NCI-H2107 treated with DMSO at 0.1 percent for 48 hours (cell line): ENCODE results near the gene CEP290.

Experiments
- DNase-seq: peaks from one replicate; lab custom pipeline; 2025; ENCODE audit not compliant: unreplicated experiment; lab: John Stamatoyannopoulos, UW

CEP290 gene, protein sequence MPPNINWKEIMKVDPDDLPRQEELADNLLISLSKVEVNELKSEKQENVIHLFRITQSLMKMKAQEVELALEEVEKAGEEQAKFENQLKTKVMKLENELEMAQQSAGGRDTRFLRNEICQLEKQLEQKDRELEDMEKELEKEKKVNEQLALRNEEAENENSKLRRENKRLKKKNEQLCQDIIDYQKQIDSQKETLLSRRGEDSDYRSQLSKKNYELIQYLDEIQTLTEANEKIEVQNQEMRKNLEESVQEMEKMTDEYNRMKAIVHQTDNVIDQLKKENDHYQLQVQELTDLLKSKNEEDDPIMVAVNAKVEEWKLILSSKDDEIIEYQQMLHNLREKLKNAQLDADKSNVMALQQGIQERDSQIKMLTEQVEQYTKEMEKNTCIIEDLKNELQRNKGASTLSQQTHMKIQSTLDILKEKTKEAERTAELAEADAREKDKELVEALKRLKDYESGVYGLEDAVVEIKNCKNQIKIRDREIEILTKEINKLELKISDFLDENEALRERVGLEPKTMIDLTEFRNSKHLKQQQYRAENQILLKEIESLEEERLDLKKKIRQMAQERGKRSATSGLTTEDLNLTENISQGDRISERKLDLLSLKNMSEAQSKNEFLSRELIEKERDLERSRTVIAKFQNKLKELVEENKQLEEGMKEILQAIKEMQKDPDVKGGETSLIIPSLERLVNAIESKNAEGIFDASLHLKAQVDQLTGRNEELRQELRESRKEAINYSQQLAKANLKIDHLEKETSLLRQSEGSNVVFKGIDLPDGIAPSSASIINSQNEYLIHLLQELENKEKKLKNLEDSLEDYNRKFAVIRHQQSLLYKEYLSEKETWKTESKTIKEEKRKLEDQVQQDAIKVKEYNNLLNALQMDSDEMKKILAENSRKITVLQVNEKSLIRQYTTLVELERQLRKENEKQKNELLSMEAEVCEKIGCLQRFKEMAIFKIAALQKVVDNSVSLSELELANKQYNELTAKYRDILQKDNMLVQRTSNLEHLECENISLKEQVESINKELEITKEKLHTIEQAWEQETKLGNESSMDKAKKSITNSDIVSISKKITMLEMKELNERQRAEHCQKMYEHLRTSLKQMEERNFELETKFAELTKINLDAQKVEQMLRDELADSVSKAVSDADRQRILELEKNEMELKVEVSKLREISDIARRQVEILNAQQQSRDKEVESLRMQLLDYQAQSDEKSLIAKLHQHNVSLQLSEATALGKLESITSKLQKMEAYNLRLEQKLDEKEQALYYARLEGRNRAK (N-terminal part only)

GRCh38 chr12:88141774-88142609 is at the start of gene CEP290, which contains the start of gene TMTC3:
TSS of gene CEP290 (minus strand) at chr12:88142088. CDS start at chr12:88141307, 781 bp downstream.
TSS of gene TMTC3 (plus strand) at chr12:88142307. CDS start at chr12:88148316, 6,009 bp downstream.
- DNase-seq: peak; percentile 99

DNA sequence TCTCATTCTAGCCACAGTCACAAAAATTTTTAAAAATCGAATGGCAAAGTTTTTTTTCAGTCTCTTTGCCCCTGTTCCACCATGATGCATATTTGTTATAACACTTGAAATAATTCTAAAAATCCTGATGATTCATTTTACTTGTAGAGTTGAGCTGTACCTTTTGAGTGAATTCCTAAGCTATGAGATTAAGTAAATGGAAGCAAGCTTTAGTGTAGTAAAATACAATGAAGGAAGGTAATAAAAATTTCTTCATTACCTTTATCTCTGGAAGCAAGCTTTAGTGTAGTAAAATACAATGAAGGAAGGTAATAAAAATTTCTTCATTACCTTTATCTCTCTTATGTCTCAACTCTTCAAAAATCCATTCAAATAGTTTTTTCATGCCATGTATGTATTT is 46.3 kb upstream of the CEP290 start:
- no peak for DNase-seq

GRCh38 chr12:88187571-88187970 is 45.7 kb upstream of the CEP290 start:
- no peak for DNase-seq

- no peak for DNase-seq
Measured at GRCh38 chr12:88185988-88186387, 44.1 kb upstream of the CEP290 start.

DNA sequence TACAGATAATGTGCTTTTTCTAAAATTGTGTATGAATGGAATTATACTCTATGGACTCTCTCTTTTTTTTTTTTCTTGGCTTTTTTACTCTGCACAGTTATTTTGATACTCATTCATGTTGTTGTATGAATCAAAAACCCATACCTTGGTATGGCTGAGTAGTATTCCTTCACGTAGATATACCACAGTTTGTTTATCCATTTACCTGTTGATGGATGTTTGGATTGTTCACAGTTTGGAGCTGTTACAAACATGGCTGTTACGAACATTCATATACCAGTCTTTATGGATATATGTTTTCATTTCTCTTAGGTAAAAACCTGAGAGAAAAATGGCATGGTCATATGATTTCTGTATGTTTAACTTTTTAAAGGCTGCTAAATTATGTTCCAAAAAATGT is 43.4 kb upstream of the CEP290 start:
- no peak for DNase-seq

DNA sequence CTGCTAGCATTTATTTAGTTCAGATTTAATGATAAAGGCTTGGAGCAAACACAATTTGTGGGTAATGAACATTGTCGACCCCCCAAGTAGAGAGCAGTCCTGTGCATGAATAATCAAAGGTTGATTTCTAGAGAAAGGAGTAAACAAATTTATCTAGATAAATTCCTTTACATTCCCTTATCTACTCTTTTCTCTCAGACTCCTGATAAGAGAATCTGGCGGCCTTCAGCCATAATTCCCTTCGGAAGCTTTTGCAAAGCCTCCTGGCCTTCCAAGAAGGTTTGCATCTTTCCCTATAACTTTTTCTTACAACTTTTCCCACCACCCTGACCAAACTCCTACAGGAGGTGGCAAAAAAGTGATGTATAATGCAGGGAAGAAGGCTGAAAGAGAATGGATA is 42.3 kb upstream of the CEP290 start:
- no peak for DNase-seq

- no peak for DNase-seq
Measured at GRCh38 chr12:88182416-88182815, 40.5 kb upstream of the CEP290 start.

GRCh38 chr12:88181881-88182280 is 40.0 kb upstream of the CEP290 start:
- DNase-seq: no peak

- DNase-seq: no peak
Measured at GRCh38 chr12:88179436-88180014, 37.6 kb upstream of the CEP290 start.

- no peak for DNase-seq
Measured at GRCh38 chr12:88175544-88175943, 33.7 kb upstream of the CEP290 start.

- DNase-seq: no peak
Measured at GRCh38 chr12:88172844-88173407, 31.0 kb upstream of the CEP290 start.

GRCh38 chr12:88167384-88167783 is 25.5 kb upstream of the CEP290 start:
- no peak for DNase-seq

GRCh38 chr12:88166179-88166578 is 24.3 kb upstream of the CEP290 start:
- DNase-seq: no peak

DNA sequence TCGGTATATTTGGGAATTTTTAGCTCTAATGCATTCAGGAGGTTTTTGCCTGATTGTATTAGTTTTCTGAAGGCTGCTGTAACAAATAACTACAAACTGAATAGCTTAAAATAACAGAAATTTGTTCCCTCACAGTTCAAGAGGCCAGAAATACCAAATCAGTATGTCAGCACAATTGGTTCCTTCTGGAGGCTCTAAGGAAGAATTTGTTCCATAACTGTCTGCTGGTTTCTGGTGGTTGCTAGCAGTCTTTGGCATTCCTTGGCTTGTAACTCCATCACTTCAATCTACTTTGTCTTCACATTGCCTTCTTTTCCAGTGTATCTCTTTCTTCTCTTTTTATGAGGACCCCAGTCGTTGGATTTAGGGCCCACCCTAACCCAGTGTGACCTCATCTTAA is 21.5 kb upstream of the CEP290 start:
- no peak for DNase-seq

DNA sequence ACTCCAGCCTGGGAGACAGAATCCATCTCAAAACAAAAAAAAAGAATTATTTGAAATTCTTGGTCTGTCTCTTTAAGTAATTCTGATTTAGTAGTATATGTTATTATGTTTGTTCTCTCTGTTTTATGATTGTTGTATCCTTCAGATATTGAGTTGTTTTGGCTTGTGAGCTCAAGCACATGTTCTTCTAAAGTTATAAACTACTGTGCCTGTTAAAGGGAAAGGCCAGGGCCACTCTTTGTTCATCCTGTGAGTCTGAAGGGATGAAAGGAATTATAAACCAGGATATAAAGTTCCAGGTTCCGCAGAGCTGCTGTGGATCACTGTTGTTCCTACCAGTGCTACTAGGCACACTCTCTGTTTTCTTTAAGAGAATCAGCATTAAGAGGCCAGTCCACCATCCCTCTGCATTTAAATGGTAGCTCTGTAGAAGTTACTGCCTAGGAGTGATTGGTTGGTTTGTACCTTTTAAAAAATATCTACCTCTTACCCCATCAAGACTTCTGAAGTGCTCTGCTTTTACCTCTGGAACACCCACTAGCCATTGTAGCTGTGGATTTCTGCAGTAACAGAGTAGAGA is 14.3 kb upstream of the CEP290 start:
- no peak for DNase-seq

- peak; percentile 36 for DNase-seq
Measured at GRCh38 chr12:88153959-88154358, 12.1 kb upstream of the CEP290 start.

DNA sequence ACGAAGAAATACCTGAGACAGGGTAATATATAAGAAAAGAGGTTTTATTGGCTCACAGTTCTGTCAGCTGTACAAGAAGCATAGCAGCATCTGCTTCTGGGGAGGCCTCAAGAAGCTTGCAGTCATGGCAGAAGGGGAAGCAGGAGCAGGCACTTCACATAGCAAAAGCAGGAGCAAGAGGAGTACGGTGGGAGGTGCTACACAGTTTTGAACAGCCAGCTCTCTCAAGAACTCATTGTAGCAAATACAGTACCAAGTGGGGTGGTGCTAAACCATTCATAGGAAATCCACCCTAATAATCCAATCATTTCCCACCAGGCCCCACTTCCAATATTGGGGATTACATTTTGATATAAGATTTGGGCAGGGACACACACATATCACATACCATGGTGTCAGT is 8.2 kb upstream of the CEP290 start:
- DNase-seq: no peak

GRCh38 chr12:88145567-88146505 is 3.9 kb upstream of the CEP290 start:
- peak; percentile 48 for DNase-seq
